ENCODE results near the gene FLVCR1. TPM values are rescaled to one million over a fixed set of nuclear protein-coding genes. Genes with fewer than 3 reads are reported as not detected.

The FLVCR1 gene
- total RNA-seq, 2 donors from 2014 or later = 47.3 to 49.2 TPM

GRCh38 chr1:212853658-212854057, 4.4 kb upstream of the FLVCR1 start:
- Histone ChIP-seq H3K9ac (ENCODE audit: extremely low read depth, low read length, poor library complexity, severe bottlenecking) (no peak overlapping the region), H3K4me1 (ENCODE audit: control insufficient read depth, insufficient read depth, low read length) (no peaks in the 10 kb centered on the region), H3K27me3 (ENCODE audit: control insufficient read depth, insufficient read depth, low read length, poor library complexity, severe bottlenecking) (no peaks in the 10 kb centered on the region), H3K4me3 (ENCODE audit: low read length) (no peak overlapping the region), H3K27ac (ENCODE audit: low read depth, low read length) (no peak overlapping the region), H3K9me3 (ENCODE audit: control insufficient read depth, low read length) (peaks cover 14% of the 10 kb centered on the region), H3K36me3 (ENCODE audit: control insufficient read depth, insufficient read depth, low read length) (peaks cover 6% of the 10 kb centered on the region)
- no peaks in the 10 kb centered on the region for H3K27me3 Mint-ChIP-seq (ENCODE audit: insufficient read depth)
- H3K4me1 Mint-ChIP-seq = peaks cover 15% of the 10 kb centered on the region
- 85 to 97% methylated on average over 3 to 5 of the region's 5 CpGs for WGBS, 2 experiments (ENCODE audit: insufficient coverage in 1 of 2, insufficient read length in 1 of 2)
- no peak overlapping the region for H3K4me3 Mint-ChIP-seq
- H3K9me3 Mint-ChIP-seq = peaks cover 12% of the 10 kb centered on the region
- no peak overlapping the region for H3K27ac Mint-ChIP-seq
- TF ChIP-seq, protein P1, sequence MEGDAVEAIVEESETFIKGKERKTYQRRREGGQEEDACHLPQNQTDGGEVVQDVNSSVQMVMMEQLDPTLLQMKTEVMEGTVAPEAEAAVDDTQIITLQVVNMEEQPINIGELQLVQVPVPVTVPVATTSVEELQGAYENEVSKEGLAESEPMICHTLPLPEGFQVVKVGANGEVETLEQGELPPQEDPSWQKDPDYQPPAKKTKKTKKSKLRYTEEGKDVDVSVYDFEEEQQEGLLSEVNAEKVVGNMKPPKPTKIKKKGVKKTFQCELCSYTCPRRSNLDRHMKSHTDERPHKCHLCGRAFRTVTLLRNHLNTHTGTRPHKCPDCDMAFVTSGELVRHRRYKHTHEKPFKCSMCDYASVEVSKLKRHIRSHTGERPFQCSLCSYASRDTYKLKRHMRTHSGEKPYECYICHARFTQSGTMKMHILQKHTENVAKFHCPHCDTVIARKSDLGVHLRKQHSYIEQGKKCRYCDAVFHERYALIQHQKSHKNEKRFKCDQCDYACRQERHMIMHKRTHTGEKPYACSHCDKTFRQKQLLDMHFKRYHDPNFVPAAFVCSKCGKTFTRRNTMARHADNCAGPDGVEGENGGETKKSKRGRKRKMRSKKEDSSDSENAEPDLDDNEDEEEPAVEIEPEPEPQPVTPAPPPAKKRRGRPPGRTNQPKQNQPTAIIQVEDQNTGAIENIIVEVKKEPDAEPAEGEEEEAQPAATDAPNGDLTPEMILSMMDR (conservative IDR thresholded peaks at IDR 0.05) = no peak
- peaks cover 12% of the 10 kb centered on the region for H3K36me3 Mint-ChIP-seq (ENCODE audit: low read depth)
- no peak for DNase-seq

GRCh38 chr1:212856755-212857154, 1.3 kb upstream of the FLVCR1 start:
- DNase-seq = peak; percentile 57
- H3K9ac ChIP-seq (ENCODE audit: extremely low read depth, low read length, poor library complexity, severe bottlenecking) = peak overlapping the region; percentile 77

GRCh38 chr1:212858461-212859265, 588 bp downstream of the FLVCR1 start:
- Mint-ChIP-seq H3K4me1 (peaks cover 8% of the 10 kb centered on the region), H3K9me3 (no peaks in the 10 kb centered on the region), H3K36me3 (ENCODE audit: low read depth) (peaks cover 7% of the 10 kb centered on the region), H3K27me3 (ENCODE audit: insufficient read depth) (no peaks in the 10 kb centered on the region), H3K27ac (peak overlapping the region; percentile 99), H3K4me3 (no peak overlapping the region)
- TF ChIP-seq, protein P1 (conservative IDR thresholded peaks at IDR 0.05) = no peak
- DNase-seq = peak; percentile 73
- Histone ChIP-seq H3K4me3 (ENCODE audit: low read length) (peak overlapping the region; percentile 91), H3K27ac (ENCODE audit: low read depth, low read length) (peak overlapping the region; percentile 76), H3K9me3 (ENCODE audit: control insufficient read depth, low read length) (peaks cover 10% of the 10 kb centered on the region), H3K4me1 (ENCODE audit: control insufficient read depth, insufficient read depth, low read length) (no peaks in the 10 kb centered on the region), H3K36me3 (ENCODE audit: control insufficient read depth, insufficient read depth, low read length) (peaks cover 41% of the 10 kb centered on the region), H3K9ac (ENCODE audit: extremely low read depth, low read length, poor library complexity, severe bottlenecking) (peak overlapping the region; percentile 77), H3K27me3 (ENCODE audit: control insufficient read depth, insufficient read depth, low read length, poor library complexity, severe bottlenecking) (no peaks in the 10 kb centered on the region)
- 1% methylated on average over 52 to 54 of the region's 54 CpGs for WGBS, 2 experiments (ENCODE audit: insufficient coverage in 1 of 2, insufficient read length in 1 of 2)

More at GRCh38 chr1:212856755-212857154, 1.3 kb upstream of the FLVCR1 start:
- peaks cover 26% of the 10 kb centered on the region for H3K36me3 ChIP-seq (ENCODE audit: control insufficient read depth, insufficient read depth, low read length)
- H3K4me1 Mint-ChIP-seq = peaks cover 15% of the 10 kb centered on the region
- no peaks in the 10 kb centered on the region for H3K27me3 Mint-ChIP-seq (ENCODE audit: insufficient read depth)
- H3K36me3 Mint-ChIP-seq (ENCODE audit: low read depth) = peaks cover 12% of the 10 kb centered on the region
- H3K4me3 Mint-ChIP-seq = no peak overlapping the region
- TF ChIP-seq, protein P1 (conservative IDR thresholded peaks at IDR 0.05) = no peak
- peaks cover 6% of the 10 kb centered on the region for H3K9me3 Mint-ChIP-seq
- no peak overlapping the region for H3K27ac Mint-ChIP-seq
- no peaks in the 10 kb centered on the region for H3K27me3 ChIP-seq (ENCODE audit: control insufficient read depth, insufficient read depth, low read length, poor library complexity, severe bottlenecking)
- H3K4me1 ChIP-seq (ENCODE audit: control insufficient read depth, insufficient read depth, low read length) = no peaks in the 10 kb centered on the region
- 84 to 87% methylated on average over 8 to 16 of the region's 16 CpGs for WGBS, 2 experiments (ENCODE audit: insufficient coverage in 1 of 2, insufficient read length in 1 of 2)
- H3K27ac ChIP-seq (ENCODE audit: low read depth, low read length) = no peak overlapping the region
- H3K4me3 ChIP-seq (ENCODE audit: low read length) = peak overlapping the region; percentile 91
- peaks cover 7% of the 10 kb centered on the region for H3K9me3 ChIP-seq (ENCODE audit: control insufficient read depth, low read length)
